Activated naive CD4-positive, alpha-beta T cell treated with Interleukin-2 at 50 U/mL for 16 hours (primary cell): ENCODE measurements around the gene GFOD2.
A peak's percentile ranks its signal among the peaks of the same experiment; 100 is the strongest.
"Not testable (repeated sequence)": the region's sequence is repeated elsewhere in the genome, so short reads cannot be mapped to it uniquely, and the experiment has no call there.

Experiments used
- DNase-seq: peaks from one replicate; pipeline ENCODE4 v3.0.0-alpha.2; 2020

GFOD2 gene

GRCh38 chr16:67699265-67699664 lies 19.9 kb downstream of the GFOD2 start:
- DNase-seq = no peak

GRCh38 chr16:67697422-67698185 lies 21.5 kb downstream of the GFOD2 start:
- no peak for DNase-seq

GRCh38 chr16:67694611-67695010 lies 24.5 kb downstream of the GFOD2 start:
- no peak for DNase-seq

GRCh38 chr16:67693517-67694285 lies 25.4 kb downstream of the GFOD2 start:
- DNase-seq = not testable (repeated sequence)

- DNase-seq = no peak
Observed at GRCh38 chr16:67685388-67686112, 33.6 kb downstream of the GFOD2 start.

- DNase-seq = no peak
Observed at GRCh38 chr16:67683767-67684166, 35.3 kb downstream of the GFOD2 start.

- DNase-seq = no peak
Observed at GRCh38 chr16:67679935-67680897, 38.9 kb downstream of the GFOD2 start.

- DNase-seq = no peak
Observed at GRCh38 chr16:67678354-67679023, 40.6 kb downstream of the GFOD2 start.

- no peak for DNase-seq
Observed at GRCh38 chr16:67677712-67678111, 41.4 kb downstream of the GFOD2 start.

GRCh38 chr16:67676939-67677338 lies 42.2 kb downstream of the GFOD2 start:
- DNase-seq = no peak

- DNase-seq = no peak
Observed at GRCh38 chr16:67676516-67676915, 42.6 kb downstream of the GFOD2 start.

GRCh38 chr16:67675999-67676398 lies 43.1 kb downstream of the GFOD2 start:
- no peak for DNase-seq

GRCh38 chr16:67675579-67675935 lies 43.6 kb downstream of the GFOD2 start:
- DNase-seq = no peak

- no peak for DNase-seq
Observed at GRCh38 chr16:67674851-67675578, 44.1 kb downstream of the GFOD2 start.

GRCh38 chr16:67673712-67674580 lies 45.2 kb downstream of the GFOD2 start:
- no peak for DNase-seq

GRCh38 chr16:67672739-67673662 lies 46.1 kb downstream of the GFOD2 start:
- peak; percentile 50 for DNase-seq

- DNase-seq = no peak
Observed at GRCh38 chr16:67672306-67672705, 46.8 kb downstream of the GFOD2 start.

- no peak for DNase-seq
Observed at GRCh38 chr16:67669499-67670101, 49.5 kb downstream of the GFOD2 start.
